ENCODE data around the gene COMMD9.

- no peak for TF ChIP-seq CTCF (IDR thresholded peaks at IDR 0.05; ENCODE audit: low read depth, low read length)
- no peak for TF ChIP-seq EZH2phosphoT487 (IDR thresholded peaks at IDR 0.05; ENCODE audit: low read depth)
Measured at GRCh38 chr11:36300650-36301049, 11.4 kb upstream of the COMMD9 start.

Measured in OCI-LY3 (cell line).